ENCODE measurements around the gene MYT1. TPM values are rescaled to one million over a fixed set of nuclear protein-coding genes. Genes with fewer than 3 reads are reported as not detected.

The MYT1 gene
- total and polyA plus RNA-seq, 2 of the 13 experiments (the other 11 are each of a cell fraction or from before 2014, with no cell fraction given) = 0.58 to 2.5 TPM

- TF ChIP-seq, protein P1, sequence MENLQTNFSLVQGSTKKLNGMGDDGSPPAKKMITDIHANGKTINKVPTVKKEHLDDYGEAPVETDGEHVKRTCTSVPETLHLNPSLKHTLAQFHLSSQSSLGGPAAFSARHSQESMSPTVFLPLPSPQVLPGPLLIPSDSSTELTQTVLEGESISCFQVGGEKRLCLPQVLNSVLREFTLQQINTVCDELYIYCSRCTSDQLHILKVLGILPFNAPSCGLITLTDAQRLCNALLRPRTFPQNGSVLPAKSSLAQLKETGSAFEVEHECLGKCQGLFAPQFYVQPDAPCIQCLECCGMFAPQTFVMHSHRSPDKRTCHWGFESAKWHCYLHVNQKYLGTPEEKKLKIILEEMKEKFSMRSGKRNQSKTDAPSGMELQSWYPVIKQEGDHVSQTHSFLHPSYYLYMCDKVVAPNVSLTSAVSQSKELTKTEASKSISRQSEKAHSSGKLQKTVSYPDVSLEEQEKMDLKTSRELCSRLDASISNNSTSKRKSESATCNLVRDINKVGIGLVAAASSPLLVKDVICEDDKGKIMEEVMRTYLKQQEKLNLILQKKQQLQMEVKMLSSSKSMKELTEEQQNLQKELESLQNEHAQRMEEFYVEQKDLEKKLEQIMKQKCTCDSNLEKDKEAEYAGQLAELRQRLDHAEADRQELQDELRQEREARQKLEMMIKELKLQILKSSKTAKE (CRISPR knock-in tag; IDR thresholded peaks at IDR 0.05; ENCODE audit: borderline replicate concordance) = no peak
- peak; percentile 76 for TF ChIP-seq SMAD3 (CRISPR knock-in tag; IDR thresholded peaks at IDR 0.05)
- no peak for TF ChIP-seq ZNF790 (CRISPR knock-in tag; IDR thresholded peaks at IDR 0.05; ENCODE audit: borderline replicate concordance)
- peak; percentile 76; the same call in 1 of the 2 replicates for TF ChIP-seq NCOA2 (CRISPR knock-in tag; IDR thresholded peaks at IDR 0.05)
- no peak for TF ChIP-seq ZNF431 (CRISPR knock-in tag; IDR thresholded peaks at IDR 0.05; ENCODE audit: borderline replicate concordance, low read depth)
- TF ChIP-seq NR2C2 (CRISPR knock-in tag; IDR thresholded peaks at IDR 0.05; ENCODE audit: borderline replicate concordance) = peak; percentile 71
- no peak for TF ChIP-seq PCBP2 (optimal IDR thresholded peaks at IDR 0.05; ENCODE audit: low read depth, low read length, poor library complexity, severe bottlenecking)
- peak; percentile 55; the same call in 1 of the 2 replicates for TF ChIP-seq ISL2 (CRISPR knock-in tag; IDR thresholded peaks at IDR 0.05)
- TF ChIP-seq KLF16 (CRISPR knock-in tag; IDR thresholded peaks at IDR 0.05) = no peak; a peak in 1 of 4 replicates
- TF ChIP-seq, protein P2, sequence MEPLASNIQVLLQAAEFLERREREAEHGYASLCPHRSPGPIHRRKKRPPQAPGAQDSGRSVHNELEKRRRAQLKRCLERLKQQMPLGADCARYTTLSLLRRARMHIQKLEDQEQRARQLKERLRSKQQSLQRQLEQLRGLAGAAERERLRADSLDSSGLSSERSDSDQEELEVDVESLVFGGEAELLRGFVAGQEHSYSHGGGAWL (CRISPR knock-in tag; IDR thresholded peaks at IDR 0.05) = no peak; the same call in 1 of the 2 replicates
- TF ChIP-seq ZNF564 (CRISPR knock-in tag; IDR thresholded peaks at IDR 0.05) = peak; percentile 62; the same call in 1 of the 2 replicates
- peak; percentile 45; the same call in 1 of the 2 replicates for TF ChIP-seq NFKB2 (CRISPR knock-in tag; IDR thresholded peaks at IDR 0.05; ENCODE audit: borderline replicate concordance)
- TF ChIP-seq, protein P3, sequence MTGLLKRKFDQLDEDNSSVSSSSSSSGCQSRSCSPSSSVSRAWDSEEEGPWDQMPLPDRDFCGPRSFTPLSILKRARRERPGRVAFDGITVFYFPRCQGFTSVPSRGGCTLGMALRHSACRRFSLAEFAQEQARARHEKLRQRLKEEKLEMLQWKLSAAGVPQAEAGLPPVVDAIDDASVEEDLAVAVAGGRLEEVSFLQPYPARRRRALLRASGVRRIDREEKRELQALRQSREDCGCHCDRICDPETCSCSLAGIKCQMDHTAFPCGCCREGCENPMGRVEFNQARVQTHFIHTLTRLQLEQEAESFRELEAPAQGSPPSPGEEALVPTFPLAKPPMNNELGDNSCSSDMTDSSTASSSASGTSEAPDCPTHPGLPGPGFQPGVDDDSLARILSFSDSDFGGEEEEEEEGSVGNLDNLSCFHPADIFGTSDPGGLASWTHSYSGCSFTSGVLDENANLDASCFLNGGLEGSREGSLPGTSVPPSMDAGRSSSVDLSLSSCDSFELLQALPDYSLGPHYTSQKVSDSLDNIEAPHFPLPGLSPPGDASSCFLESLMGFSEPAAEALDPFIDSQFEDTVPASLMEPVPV (CRISPR knock-in tag; IDR thresholded peaks at IDR 0.05) = peak; percentile 82
- TF ChIP-seq ZNF788 (CRISPR knock-in tag; IDR thresholded peaks at IDR 0.05; ENCODE audit: borderline replicate concordance) = peak; percentile 9; the same call in 1 of the 2 replicates
- TF ChIP-seq DPF2 (CRISPR knock-in tag; IDR thresholded peaks at IDR 0.05; ENCODE audit: borderline replicate concordance, low read depth) = no peak
- TF ChIP-seq, protein P4, sequence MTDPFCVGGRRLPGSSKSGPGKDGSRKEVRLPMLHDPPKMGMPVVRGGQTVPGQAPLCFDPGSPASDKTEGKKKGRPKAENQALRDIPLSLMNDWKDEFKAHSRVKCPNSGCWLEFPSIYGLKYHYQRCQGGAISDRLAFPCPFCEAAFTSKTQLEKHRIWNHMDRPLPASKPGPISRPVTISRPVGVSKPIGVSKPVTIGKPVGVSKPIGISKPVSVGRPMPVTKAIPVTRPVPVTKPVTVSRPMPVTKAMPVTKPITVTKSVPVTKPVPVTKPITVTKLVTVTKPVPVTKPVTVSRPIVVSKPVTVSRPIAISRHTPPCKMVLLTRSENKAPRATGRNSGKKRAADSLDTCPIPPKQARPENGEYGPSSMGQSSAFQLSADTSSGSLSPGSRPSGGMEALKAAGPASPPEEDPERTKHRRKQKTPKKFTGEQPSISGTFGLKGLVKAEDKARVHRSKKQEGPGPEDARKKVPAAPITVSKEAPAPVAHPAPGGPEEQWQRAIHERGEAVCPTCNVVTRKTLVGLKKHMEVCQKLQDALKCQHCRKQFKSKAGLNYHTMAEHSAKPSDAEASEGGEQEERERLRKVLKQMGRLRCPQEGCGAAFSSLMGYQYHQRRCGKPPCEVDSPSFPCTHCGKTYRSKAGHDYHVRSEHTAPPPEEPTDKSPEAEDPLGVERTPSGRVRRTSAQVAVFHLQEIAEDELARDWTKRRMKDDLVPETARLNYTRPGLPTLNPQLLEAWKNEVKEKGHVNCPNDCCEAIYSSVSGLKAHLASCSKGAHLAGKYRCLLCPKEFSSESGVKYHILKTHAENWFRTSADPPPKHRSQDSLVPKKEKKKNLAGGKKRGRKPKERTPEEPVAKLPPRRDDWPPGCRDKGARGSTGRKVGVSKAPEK (CRISPR knock-in tag; IDR thresholded peaks at IDR 0.05; ENCODE audit: borderline replicate concordance) = no peak
- no peak for TF ChIP-seq SIX1 (CRISPR knock-in tag; IDR thresholded peaks at IDR 0.05; ENCODE audit: borderline replicate concordance)
- no peak for TF ChIP-seq POLR2G (IDR thresholded peaks at IDR 0.05; ENCODE audit: low read depth, low read length)
- TF ChIP-seq HNRNPL (IDR thresholded peaks at IDR 0.05; ENCODE audit: low read depth, low read length) = no peak
- TF ChIP-seq NFYC (CRISPR knock-in tag; IDR thresholded peaks at IDR 0.05) = peak; percentile 31; the same call in 1 of the 2 replicates
- TF ChIP-seq ZIK1 (CRISPR knock-in tag; IDR thresholded peaks at IDR 0.05; ENCODE audit: borderline replicate concordance, low read depth) = no peak
- peak; percentile 80 for TF ChIP-seq TCF7 (IDR thresholded peaks at IDR 0.05; ENCODE audit: low read depth)
Observed at GRCh38 chr20:64188682-64189529, 24.7 kb downstream of the MYT1 start (continued).

All from HepG2 (cell line).